Measurements from ENCODE around the gene HACD2.

GRCh38 chr3:123546133-123546755, 38.6 kb downstream of the HACD2 start:
- no peak for TF ChIP-seq CTCF (conservative IDR thresholded peaks at IDR 0.05; ENCODE audit: low read length)
- TF ChIP-seq EZH2phosphoT487 (IDR thresholded peaks at IDR 0.05; ENCODE audit: borderline replicate concordance) = no peak
